SU-DHL-6 (cell line): ENCODE results near the gene C1QC.

Experiments
- H2AFZ ChIP-seq: fragments of 200-600 bp; sonication (generic); 2 replicates; pipeline ENCODE4 v1.6.1; 2014; ENCODE audit warnings: low read depth, mild to moderate bottlenecking, moderate library complexity, mixed read lengths, antibody characterized with exemption, low read length; ENCODE audit not compliant: severe bottlenecking
- H3F3A ChIP-seq: fragments of 200-600 bp; shearing (Covaris generic); 2 replicates; pipeline ENCODE4 v1.6.0; 2016; ENCODE audit warnings: antibody characterized with exemption, mild to moderate bottlenecking; ENCODE audit not compliant: insufficient read depth
- H3K27ac ChIP-seq: fragments of 200-600 bp; sonication (generic); 2 replicates; pipeline ENCODE4 v1.5.1; 2016; ENCODE audit warnings: low read depth, mild to moderate bottlenecking, low read length, moderate library complexity, mixed read lengths
- H3K27me3 ChIP-seq: fragments of 200-600 bp; sonication (generic), shearing (Covaris generic); 2 replicates; pipeline ENCODE4 v1.6.0; 2014; ENCODE audit warnings: mild to moderate bottlenecking, low read length
- H3K36me3 ChIP-seq: fragments of 200-600 bp; sonication (generic); 2 replicates; pipeline ENCODE4 v1.6.1; 2014; ENCODE audit warnings: mild to moderate bottlenecking, low read length, mixed read lengths
- H3K4me2 ChIP-seq: fragments of 300-600, 200-600 bp; shearing (Covaris generic), sonication (generic); 2 replicates; pipeline ENCODE4 v1.6.0; 2014; ENCODE audit warnings: low read length, low read depth, mild to moderate bottlenecking; ENCODE audit not compliant: poor library complexity, severe bottlenecking
- H3K4me3 ChIP-seq: fragments of 200-600 bp; sonication (generic); 2 replicates; pipeline ENCODE4 v1.5.1; 2014; ENCODE audit warnings: antibody characterized with exemption, low read length, mild to moderate bottlenecking, mixed read lengths; ENCODE audit not compliant: insufficient read depth, poor library complexity, severe bottlenecking
- H3K79me2 ChIP-seq: fragments of 200-600 bp; sonication (generic); 2 replicates; pipeline ENCODE4 v1.6.1; 2014; ENCODE audit warnings: mild to moderate bottlenecking, low read length, moderate library complexity; ENCODE audit not compliant: insufficient read depth
- H3K9ac ChIP-seq: fragments of 200-600 bp; sonication (generic); 2 replicates; pipeline ENCODE4 v1.7.0; 2014; ENCODE audit warnings: mild to moderate bottlenecking, low read length
- H3K9me2 ChIP-seq: fragments of 200-600 bp; sonication (generic); replicated peaks from 2 replicates; pipeline ENCODE4 v1.6.1; 2014; ENCODE audit warnings: low read length; ENCODE audit not compliant: insufficient read depth
- H3K9me3 ChIP-seq: fragments of 200-600 bp; sonication (generic); 2 replicates; pipeline ENCODE4 v1.6.1; 2014; ENCODE audit warnings: low read length, mixed read lengths; ENCODE audit not compliant: insufficient read depth
- H4K20me1 ChIP-seq: fragments of 200-600 bp; sonication (generic); 2 replicates; pipeline ENCODE4 v1.6.1; 2014; ENCODE audit warnings: low read depth, mild to moderate bottlenecking, antibody characterized with exemption, low read length, moderate library complexity, mixed read lengths
- CTCF ChIP-seq: fragments of 200-600 bp; sonication (generic); IDR thresholded peaks from one replicate; pipeline ENCODE4 v1.5.1; 2017; ENCODE audit warnings: antibody characterized with exemption, mild to moderate bottlenecking, low read length, moderate library complexity; ENCODE audit not compliant: insufficient read depth, poor library complexity, severe bottlenecking
- EZH2phosphoT487 ChIP-seq: fragments of 200-600 bp; sonication (generic), shearing (Covaris generic); conservative IDR thresholded peaks from 2 replicates; pipeline ENCODE4 v1.6.1; 2018; ENCODE audit warnings: mild to moderate bottlenecking, antibody characterized with exemption, low read length, moderate library complexity, mixed read lengths

Gene C1QC

GRCh38 chr1:22694172-22694571, 50.7 kb downstream of the C1QC start:
- Histone ChIP-seq H3K36me3 (no peaks in the 10 kb centered on the region), H3K4me2 (no peak overlapping the region), H3K27me3 (no peaks in the 10 kb centered on the region), H4K20me1 (no peaks in the 10 kb centered on the region), H3K4me3 (no peak overlapping the region), H2AFZ (no peak overlapping the region), H3K9me3 (no peaks in the 10 kb centered on the region), H3F3A (no peaks in the 10 kb centered on the region), H3K9me2 (no peaks in the 10 kb centered on the region), H3K27ac (no peak overlapping the region), H3K79me2 (no peaks in the 10 kb centered on the region), H3K9ac (no peak overlapping the region)
- no peak for TF ChIP-seq EZH2phosphoT487
- no peak for TF ChIP-seq CTCF

- Histone ChIP-seq H3K79me2 (no peaks in the 10 kb centered on the region), H3K36me3 (no peaks in the 10 kb centered on the region), H2AFZ (no peak overlapping the region), H4K20me1 (no peaks in the 10 kb centered on the region), H3K27me3 (no peaks in the 10 kb centered on the region), H3K9me3 (no peaks in the 10 kb centered on the region), H3K27ac (no peak overlapping the region), H3K9me2 (no peaks in the 10 kb centered on the region), H3K4me2 (no peak overlapping the region), H3K9ac (no peak overlapping the region), H3F3A (no peaks in the 10 kb centered on the region), H3K4me3 (no peak overlapping the region)
- TF ChIP-seq CTCF (no peak), EZH2phosphoT487 (no peak)
Observed at GRCh38 chr1:22696610-22697009, 53.2 kb downstream of the C1QC start.
